GM13977 (cell line): ENCODE measurements around the gene PIK3R6.
"Not testable (repeated sequence)": the region's sequence is repeated elsewhere in the genome, so short reads cannot be mapped to it uniquely, and the experiment has no call there.

Experiments
- DNase-seq: peaks from one replicate; pipeline ENCODE4 v3.0.0; 2012; ENCODE audit warnings: low spot score
- in situ Hi-C: fragments of 300-500 bp; cut with MboI; formaldehyde crosslinking; loops from one replicate; pipeline ENCODE4 v1.12.0; 2022; ENCODE audit warnings: low sequenced_read_pairs, low pct_unique_long_range_greater_than_20kb, mixed read lengths, inconsistent platforms; ENCODE audit not compliant: unreplicated experiment
- TF ChIP-seq, protein P1 (sequence below): IDR thresholded peaks from 2 replicates; pipeline ENCODE4 v1.5.1; 2012; ENCODE audit warnings: mild to moderate bottlenecking, control low read depth; ENCODE audit not compliant: insufficient read depth; ENCODE audit errors: extremely low read depth, missing control alignments

PIK3R6 gene

GRCh38 chr17:8856869-8857575 is 10.5 kb downstream of the PIK3R6 start:
- in situ Hi-C loops = no loop called here
- TF ChIP-seq, protein P1, sequence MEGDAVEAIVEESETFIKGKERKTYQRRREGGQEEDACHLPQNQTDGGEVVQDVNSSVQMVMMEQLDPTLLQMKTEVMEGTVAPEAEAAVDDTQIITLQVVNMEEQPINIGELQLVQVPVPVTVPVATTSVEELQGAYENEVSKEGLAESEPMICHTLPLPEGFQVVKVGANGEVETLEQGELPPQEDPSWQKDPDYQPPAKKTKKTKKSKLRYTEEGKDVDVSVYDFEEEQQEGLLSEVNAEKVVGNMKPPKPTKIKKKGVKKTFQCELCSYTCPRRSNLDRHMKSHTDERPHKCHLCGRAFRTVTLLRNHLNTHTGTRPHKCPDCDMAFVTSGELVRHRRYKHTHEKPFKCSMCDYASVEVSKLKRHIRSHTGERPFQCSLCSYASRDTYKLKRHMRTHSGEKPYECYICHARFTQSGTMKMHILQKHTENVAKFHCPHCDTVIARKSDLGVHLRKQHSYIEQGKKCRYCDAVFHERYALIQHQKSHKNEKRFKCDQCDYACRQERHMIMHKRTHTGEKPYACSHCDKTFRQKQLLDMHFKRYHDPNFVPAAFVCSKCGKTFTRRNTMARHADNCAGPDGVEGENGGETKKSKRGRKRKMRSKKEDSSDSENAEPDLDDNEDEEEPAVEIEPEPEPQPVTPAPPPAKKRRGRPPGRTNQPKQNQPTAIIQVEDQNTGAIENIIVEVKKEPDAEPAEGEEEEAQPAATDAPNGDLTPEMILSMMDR = no peak
- no peak for DNase-seq

DNA sequence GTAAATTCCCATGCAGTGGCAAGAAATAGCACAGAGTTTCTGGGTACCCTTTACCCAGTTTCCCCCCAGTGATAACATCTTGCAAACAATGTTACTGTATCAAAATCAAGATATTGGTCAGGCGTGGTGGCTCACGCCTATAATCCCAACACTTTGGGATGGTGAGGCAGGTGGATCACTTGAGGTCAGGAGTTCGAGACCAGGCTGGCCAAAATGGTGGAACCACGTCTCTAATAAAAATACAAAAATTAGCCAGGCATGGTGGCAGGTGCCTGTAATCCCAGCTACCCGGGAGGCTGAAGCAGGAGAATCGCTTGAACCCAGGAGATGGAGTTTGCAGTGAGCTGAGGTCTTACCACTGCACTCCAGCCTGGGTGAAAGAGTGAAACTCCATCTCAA is 11.3 kb downstream of the PIK3R6 start:
- in situ Hi-C loops, DNase-seq: not testable (repeated sequence)

DNA sequence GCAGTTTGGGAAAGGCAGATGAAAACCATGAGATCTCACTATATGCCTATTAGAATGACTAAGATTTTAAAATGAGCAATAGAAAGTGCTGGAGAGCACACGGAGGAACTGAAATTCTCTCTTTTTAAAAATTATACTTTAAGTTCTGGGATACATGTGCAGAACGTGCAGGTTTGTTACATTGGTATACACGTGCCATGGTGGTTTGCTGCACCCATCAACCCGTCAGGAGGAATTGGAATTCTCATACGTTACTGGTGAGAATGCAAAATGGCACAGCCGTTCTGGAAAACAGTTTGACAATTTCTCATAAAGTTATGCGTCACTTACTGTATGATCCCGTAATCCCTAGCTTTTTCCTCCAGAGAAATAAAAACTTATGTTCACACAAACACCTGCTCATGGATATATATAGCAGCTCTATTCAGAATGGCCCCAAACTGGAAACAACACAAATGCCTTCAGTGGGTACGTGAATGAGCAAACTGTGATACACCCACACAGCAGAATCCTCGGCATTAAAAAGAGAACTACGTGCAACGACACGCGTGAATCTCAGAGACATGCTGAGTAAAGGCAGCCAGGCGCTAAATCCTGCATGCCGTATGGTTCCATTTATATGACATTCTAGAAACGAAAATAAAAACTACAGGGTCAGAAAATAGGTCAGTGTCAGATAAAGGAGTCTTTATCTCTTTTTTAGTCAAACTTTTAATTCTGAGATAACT is 11.8 kb downstream of the PIK3R6 start:
- TF ChIP-seq, protein P1 = no peak
- in situ Hi-C loops = no loop called here
- peak; percentile 48 for DNase-seq

GRCh38 chr17:8851600-8851999 is 15.9 kb downstream of the PIK3R6 start:
- in situ Hi-C loops = no loop called here
- TF ChIP-seq, protein P1 = no peak
- DNase-seq = no peak

DNA sequence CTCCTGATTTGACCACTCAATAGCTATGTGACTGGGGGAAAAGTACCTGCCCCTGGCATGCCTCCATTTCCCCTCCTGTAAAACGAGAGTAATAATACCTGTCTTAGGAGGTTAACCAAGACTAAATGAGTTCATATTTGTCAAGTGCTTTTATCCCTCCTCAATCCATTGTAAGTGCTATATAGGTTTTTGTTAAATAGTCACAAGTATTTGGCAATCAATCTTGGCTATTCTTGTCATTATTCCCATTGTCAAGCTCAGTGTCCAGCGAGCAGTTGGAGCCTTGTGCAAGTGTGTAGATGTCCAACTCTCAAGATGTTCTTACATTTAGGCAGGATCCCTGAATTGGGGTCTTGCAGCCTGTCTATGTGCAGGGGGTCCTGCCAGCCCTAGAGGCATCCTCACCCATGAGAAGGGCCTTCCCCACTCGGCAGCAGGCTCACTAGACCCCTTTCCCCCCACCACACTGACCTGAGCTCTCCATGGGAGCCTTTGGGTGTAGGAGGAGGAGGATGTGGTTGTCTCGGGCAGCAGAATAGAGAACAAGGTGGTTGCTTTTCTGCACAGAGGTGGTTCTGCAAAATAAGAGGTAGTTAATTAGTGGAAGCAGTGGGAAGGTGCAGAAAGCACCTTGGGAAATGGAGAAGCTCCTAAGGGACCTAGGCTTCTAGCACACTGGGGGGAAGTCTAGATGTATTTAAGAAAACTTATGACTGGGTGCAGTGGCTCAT is 18.0 kb downstream of the PIK3R6 start:
- TF ChIP-seq, protein P1 = no peak
- no peak for DNase-seq
- in situ Hi-C loops = no loop called here

DNA sequence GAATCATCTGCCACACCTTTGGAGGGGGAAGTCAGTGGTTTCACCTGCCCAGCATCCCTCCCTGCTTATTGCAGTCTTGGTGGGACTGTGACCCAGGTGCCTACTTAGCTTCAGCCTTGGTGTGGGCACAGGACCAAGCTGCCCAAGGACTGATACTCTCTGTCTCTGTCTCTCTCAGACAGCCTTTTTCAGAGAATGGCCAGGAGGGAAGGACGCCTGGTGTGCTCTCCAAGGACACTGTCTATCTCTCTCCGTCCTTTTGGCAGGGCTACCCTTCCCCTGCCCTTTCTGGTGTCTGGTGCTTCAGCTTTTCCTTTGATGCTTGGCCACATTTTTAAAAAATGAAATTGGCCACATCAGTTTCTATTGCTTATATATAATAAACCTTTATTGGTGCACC is 19.6 kb downstream of the PIK3R6 start:
- no peak for DNase-seq
- in situ Hi-C loops = no loop called here
- TF ChIP-seq, protein P1 = no peak
